Activated CD4-positive, alpha-beta memory T cell treated with anti-CD3 and anti-CD28 coated beads, Interleukin-2, amount 10 ng/mL, durations not matched to agents 7 days and 5 days (primary cell): Measurements from ENCODE around the gene GZMM. TPM values are rescaled to one million over a fixed set of nuclear protein-coding genes. Genes with fewer than 3 reads are reported as not detected.

Source experiments
- CTCF ChIA-PET: fragments of 350-600 bp; sonication (Branson Sonifier 250); formaldehyde crosslinking; loops from one replicate; lab custom pipeline; 2021; ENCODE audit warnings: antibody characterized with exemption, inconsistent platforms; lab: Charles Lee
- POLR2A ChIA-PET: fragments of 350-600 bp; sonication (Branson Sonifier 250); formaldehyde crosslinking; loops from one replicate; lab custom pipeline; 2021; ENCODE audit warnings: antibody characterized with exemption; lab: Charles Lee
- DNase-seq: peaks from one replicate; pipeline ENCODE4 v3.0.0-alpha.2; 2020
- H3K27ac Mint-ChIP-seq: one replicate; pipeline ENCODE4 v1.8.0; 2021; ENCODE audit warnings: mild to moderate bottlenecking, mixed read lengths
- H3K27me3 Mint-ChIP-seq: one replicate; pipeline ENCODE4 v1.8.0; 2021; ENCODE audit warnings: mixed read lengths
- H3K36me3 Mint-ChIP-seq: one replicate; pipeline ENCODE4 v1.8.0; 2021; ENCODE audit warnings: low read depth, mixed read lengths
- H3K4me1 Mint-ChIP-seq: one replicate; pipeline ENCODE4 v1.8.0; 2021; ENCODE audit warnings: mixed read lengths
- H3K4me3 Mint-ChIP-seq: one replicate; pipeline ENCODE4 v1.8.0; 2021; ENCODE audit warnings: mild to moderate bottlenecking, mixed read lengths
- H3K9me3 Mint-ChIP-seq: one replicate; pipeline ENCODE4 v1.8.0; 2021; ENCODE audit warnings: mixed read lengths
- total RNA-seq, 2 experiments: library from RNA; stranded (reverse); gene quantifications; one replicate each; pipeline ENCODE4 v1.2.3, GENCODE V29; 2021

GZMM gene
- total RNA-seq, 2 experiments from 2014 or later: 45.1 to 45.2 TPM

GRCh38 chr19:585551-586110, 41.8 kb downstream of the GZMM start:
- Mint-ChIP-seq H3K9me3 (no peaks in the 10 kb centered on the region), H3K27me3 (peaks cover 13% of the 10 kb centered on the region), H3K27ac (no peak overlapping the region), H3K36me3 (no peaks in the 10 kb centered on the region), H3K4me3 (no peak overlapping the region), H3K4me1 (peaks cover 5% of the 10 kb centered on the region)
- no peak for DNase-seq
- POLR2A ChIA-PET: no interaction called here
- CTCF ChIA-PET: interaction anchor here (0.6 to 1.6 kb wide), 3 partner anchors 9 to 85 kb away, joined by 3 to 4 read pairs (median 3); no protein-coding TSS in a partner anchor

- no peaks in the 10 kb centered on the region for H3K9me3 Mint-ChIP-seq
- no peak overlapping the region for H3K27ac Mint-ChIP-seq
- CTCF ChIA-PET: no interaction called here
- H3K27me3 Mint-ChIP-seq: peaks cover 20% of the 10 kb centered on the region
- no peaks in the 10 kb centered on the region for H3K36me3 Mint-ChIP-seq
- POLR2A ChIA-PET: no interaction called here
- no peak overlapping the region for H3K4me3 Mint-ChIP-seq
- peaks cover 8% of the 10 kb centered on the region for H3K4me1 Mint-ChIP-seq
- DNase-seq: peak; percentile 73
Observed at GRCh38 chr19:588093-588740, 44.4 kb downstream of the GZMM start.

DNA sequence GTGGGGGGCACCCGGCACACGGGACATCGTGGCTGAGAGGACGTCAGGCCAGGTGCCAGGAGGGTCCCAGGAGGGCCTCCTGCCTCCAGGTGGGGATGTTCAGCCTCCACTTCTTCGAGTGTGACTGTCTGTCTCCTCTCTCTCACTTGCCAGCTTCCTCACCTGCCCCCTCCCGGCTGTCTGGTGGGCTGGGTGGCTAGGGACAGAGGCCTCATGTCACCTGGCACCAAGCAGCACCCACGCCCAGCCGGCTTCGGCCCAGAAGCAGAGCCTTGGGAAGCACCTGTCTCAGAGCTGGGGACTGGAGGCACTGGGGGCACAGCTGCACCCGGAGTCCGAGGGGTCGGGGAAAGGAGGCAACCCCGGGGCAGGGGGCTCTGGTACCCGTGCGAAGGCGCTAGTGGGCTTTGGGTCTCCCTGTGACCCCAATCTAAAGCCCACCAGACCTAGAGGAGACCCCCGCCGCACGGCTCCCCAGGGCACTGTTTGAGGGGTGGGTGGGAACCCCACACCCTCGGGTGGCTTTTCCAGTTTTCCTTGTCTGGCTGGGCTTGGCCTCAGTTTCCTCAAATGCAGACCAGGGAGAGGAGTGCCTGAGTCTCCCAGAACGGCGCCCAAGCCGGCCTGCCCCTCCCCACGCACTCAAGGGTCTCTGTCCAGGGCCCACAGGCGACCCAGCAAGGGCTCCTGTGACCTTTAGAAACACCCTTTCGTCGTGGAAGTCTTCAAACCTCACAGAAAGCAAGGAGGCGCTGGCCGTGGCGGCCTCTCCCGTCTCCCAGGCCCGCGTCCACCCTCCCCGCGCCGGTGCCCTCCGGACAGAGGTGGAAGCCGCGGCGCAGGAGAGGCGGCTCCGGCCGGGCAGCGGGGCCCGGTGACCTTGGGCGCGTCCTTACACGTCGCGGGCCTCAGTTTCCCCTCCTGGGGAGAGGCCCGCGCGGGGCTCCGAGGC, 45.2 kb downstream of the GZMM start:
- no peaks in the 10 kb centered on the region for H3K9me3 Mint-ChIP-seq
- H3K27ac Mint-ChIP-seq: no peak overlapping the region
- H3K4me3 Mint-ChIP-seq: peak overlapping the region; percentile 35
- H3K27me3 Mint-ChIP-seq: peaks cover 20% of the 10 kb centered on the region
- peaks cover 8% of the 10 kb centered on the region for H3K4me1 Mint-ChIP-seq
- CTCF ChIA-PET: no interaction called here
- POLR2A ChIA-PET: interaction anchor here (0.8 kb wide), 1 partner anchor 43 kb away, joined by 3 read pairs; no protein-coding TSS in a partner anchor
- H3K36me3 Mint-ChIP-seq: no peaks in the 10 kb centered on the region
- DNase-seq: no peak

- H3K4me3 Mint-ChIP-seq: peak within 1 kb of the TSS; percentile 35
- H3K36me3 Mint-ChIP-seq: no peaks in the 10 kb centered on the region
- H3K27me3 Mint-ChIP-seq: peaks cover 20% of the 10 kb centered on the region
- DNase-seq: no peak
- ChIA-PET POLR2A (interaction anchor here (0.8 kb wide), 1 partner anchor 42 kb away, joined by 3 read pairs; no protein-coding TSS in a partner anchor), CTCF (no interaction called here)
- no peak within 1 kb of the TSS for H3K27ac Mint-ChIP-seq
- H3K4me1 Mint-ChIP-seq: peaks cover 8% of the 10 kb centered on the region
- no peaks in the 10 kb centered on the region for H3K9me3 Mint-ChIP-seq
Observed at GRCh38 chr19:589693-590395, 46.0 kb downstream of the GZMM start, which contains the start of gene HCN2. Gene HCN2, plus strand, starts transcription at chr19:589881. Its CDS starts 65 bp downstream, at chr19:589946.

GRCh38 chr19:590396-590745, 46.5 kb downstream of the GZMM start:
- Mint-ChIP-seq H3K4me3 (no peak overlapping the region), H3K9me3 (no peaks in the 10 kb centered on the region), H3K27me3 (peaks cover 20% of the 10 kb centered on the region), H3K36me3 (no peaks in the 10 kb centered on the region), H3K27ac (no peak overlapping the region), H3K4me1 (peaks cover 8% of the 10 kb centered on the region)
- POLR2A ChIA-PET: interaction anchor here (0.8 kb wide), 1 partner anchor 42 kb away, joined by 3 read pairs; no protein-coding TSS in a partner anchor
- DNase-seq: peak; percentile 33
- CTCF ChIA-PET: no interaction called here

GRCh38 chr19:590750-591098, 46.9 kb downstream of the GZMM start:
- Mint-ChIP-seq H3K4me3 (no peak overlapping the region), H3K9me3 (no peaks in the 10 kb centered on the region), H3K27me3 (peaks cover 20% of the 10 kb centered on the region), H3K4me1 (peaks cover 8% of the 10 kb centered on the region), H3K36me3 (no peaks in the 10 kb centered on the region), H3K27ac (no peak overlapping the region)
- POLR2A ChIA-PET: no interaction called here
- CTCF ChIA-PET: no interaction called here
- no peak for DNase-seq

DNA sequence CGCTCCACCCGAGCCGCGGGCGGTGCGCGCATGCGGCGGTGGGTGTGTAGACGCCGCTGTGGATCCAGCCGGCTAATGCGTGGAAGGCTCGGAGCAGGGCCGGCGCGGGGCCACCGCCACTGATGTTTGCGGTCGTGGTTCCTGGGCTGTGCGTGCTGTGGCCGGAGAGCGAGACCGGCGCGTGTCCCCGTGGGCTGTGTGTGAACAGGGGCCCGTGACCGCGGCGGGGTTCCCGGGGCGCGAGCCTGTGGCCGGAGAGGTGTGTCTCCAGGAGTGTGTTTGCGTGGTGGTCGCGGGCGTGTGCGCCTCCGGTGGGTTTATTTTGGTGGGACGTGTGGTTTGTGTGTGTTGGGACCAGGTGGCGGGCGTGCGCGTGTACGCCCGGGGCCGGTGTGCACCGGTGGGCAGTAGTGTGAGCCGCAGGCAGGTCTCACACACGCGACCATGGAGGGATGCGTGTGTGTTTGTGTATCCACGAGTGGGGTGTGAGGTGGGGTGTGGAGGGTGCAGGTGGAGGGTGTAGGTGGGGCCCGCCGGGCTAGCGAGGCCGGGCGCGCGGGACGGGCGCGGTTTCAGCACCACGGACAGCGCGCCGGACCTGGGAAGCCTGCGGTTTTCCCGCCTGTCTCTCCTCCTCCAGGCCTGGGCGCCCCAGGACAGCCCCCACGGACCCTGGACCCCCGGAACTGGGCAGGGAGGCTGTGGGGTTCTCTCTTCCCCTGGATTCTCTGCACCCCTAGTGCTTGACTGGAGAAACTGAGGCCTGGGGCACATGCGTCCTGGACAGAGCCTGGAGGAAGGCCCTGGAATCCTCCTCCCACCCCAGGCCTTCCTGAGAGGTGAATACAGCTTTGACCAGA, 47.5 kb downstream of the GZMM start:
- Mint-ChIP-seq H3K9me3 (no peaks in the 10 kb centered on the region), H3K27ac (no peak overlapping the region), H3K36me3 (no peaks in the 10 kb centered on the region), H3K27me3 (peaks cover 20% of the 10 kb centered on the region), H3K4me1 (peaks cover 8% of the 10 kb centered on the region), H3K4me3 (no peak overlapping the region)
- no peak for DNase-seq
- ChIA-PET POLR2A (no interaction called here), CTCF (no interaction called here)

DNA sequence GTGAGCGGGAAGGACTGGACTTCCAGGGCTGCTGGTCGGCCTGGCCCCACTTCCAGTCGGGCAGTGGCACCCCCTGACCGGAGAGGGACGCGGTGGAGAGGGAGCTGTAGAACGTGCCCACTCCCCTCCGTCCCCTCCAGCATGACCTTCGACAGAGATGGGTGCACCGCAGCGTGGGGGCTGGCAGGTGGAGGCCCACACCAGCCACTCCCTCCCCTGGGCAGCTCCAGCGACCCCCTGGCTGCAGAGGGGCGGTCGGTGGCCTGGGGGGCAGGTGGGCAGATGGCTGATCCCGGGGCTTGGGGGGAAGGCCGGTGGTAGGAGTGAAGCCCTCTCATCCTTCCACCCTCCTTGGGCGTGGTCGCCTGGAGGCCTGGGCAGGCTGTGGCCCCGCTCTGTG, 48.2 kb downstream of the GZMM start:
- CTCF ChIA-PET: no interaction called here
- H3K4me3 Mint-ChIP-seq: no peak overlapping the region
- H3K4me1 Mint-ChIP-seq: peaks cover 8% of the 10 kb centered on the region
- POLR2A ChIA-PET: no interaction called here
- H3K9me3 Mint-ChIP-seq: no peaks in the 10 kb centered on the region
- H3K27me3 Mint-ChIP-seq: peaks cover 20% of the 10 kb centered on the region
- H3K36me3 Mint-ChIP-seq: no peaks in the 10 kb centered on the region
- DNase-seq: no peak
- H3K27ac Mint-ChIP-seq: no peak overlapping the region

DNA sequence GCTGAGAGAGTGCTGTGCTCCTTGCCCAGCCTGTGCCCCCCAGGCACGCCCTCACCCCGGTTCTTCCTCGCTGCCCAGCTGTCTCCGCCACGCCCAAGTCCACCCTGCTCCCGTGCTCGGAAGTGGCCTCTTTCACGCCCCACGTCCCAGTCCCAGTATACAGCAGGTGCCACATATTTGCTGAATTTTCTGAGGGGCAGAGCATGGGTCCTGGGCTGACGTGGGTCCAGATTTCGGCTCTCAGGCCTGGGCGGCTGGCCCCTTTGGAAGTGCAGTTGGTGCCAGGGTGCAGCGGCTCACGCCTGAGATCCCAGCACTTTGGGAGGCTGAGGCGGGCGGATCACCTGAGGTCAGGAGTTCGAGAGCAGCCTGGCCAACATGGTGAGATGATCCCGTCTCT, 49.2 kb downstream of the GZMM start:
- Mint-ChIP-seq H3K27me3 (peaks cover 18% of the 10 kb centered on the region), H3K27ac (no peak overlapping the region), H3K9me3 (no peaks in the 10 kb centered on the region), H3K36me3 (no peaks in the 10 kb centered on the region), H3K4me1 (peaks cover 8% of the 10 kb centered on the region), H3K4me3 (no peak overlapping the region)
- CTCF ChIA-PET: no interaction called here
- POLR2A ChIA-PET: no interaction called here
- no peak for DNase-seq

GRCh38 chr19:593505-593904, 49.7 kb downstream of the GZMM start:
- Mint-ChIP-seq H3K9me3 (no peaks in the 10 kb centered on the region), H3K4me3 (no peak overlapping the region), H3K4me1 (peaks cover 8% of the 10 kb centered on the region), H3K36me3 (no peaks in the 10 kb centered on the region), H3K27ac (no peak overlapping the region), H3K27me3 (peaks cover 15% of the 10 kb centered on the region)
- DNase-seq: no peak
- CTCF ChIA-PET: no interaction called here
- POLR2A ChIA-PET: no interaction called here

DNA sequence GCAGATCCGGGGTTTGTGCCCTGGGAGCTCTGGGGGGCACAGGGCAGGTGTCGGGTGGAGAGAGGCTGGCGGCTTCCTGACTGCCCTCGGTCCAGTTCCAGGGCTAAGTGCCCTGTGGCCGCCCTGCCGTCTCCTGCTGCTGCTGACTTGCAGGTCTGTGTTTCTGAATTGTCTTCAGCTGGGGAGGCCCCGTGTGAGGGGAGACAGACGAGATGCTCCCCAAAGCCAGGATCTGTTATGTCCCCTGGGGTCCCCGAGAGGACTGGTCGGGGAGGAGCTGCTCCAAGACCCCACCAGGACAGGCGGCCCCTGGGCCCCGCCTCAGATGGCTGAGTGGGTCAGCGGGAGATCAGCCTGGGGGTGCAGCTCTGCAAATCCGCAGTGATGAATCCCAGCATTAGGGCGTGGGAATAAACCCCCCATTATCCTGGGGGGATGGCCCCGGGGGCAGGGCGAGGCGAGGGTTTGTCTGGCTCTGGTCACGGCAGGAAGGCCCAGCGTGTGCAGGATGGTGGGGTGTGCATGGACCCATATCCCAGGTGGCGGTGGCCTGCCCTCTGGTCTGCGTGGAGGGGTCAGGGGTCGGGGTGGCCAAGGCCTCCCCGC, 50.5 kb downstream of the GZMM start:
- Mint-ChIP-seq H3K9me3 (no peaks in the 10 kb centered on the region), H3K27ac (no peak overlapping the region), H3K27me3 (peaks cover 9% of the 10 kb centered on the region), H3K4me3 (no peak overlapping the region), H3K4me1 (peaks cover 4% of the 10 kb centered on the region), H3K36me3 (no peaks in the 10 kb centered on the region)
- no peak for DNase-seq
- CTCF ChIA-PET: interaction anchor here (0.6 kb wide), 1 partner anchor 328 kb away, joined by 3 read pairs; no protein-coding TSS in a partner anchor
- POLR2A ChIA-PET: no interaction called here
